ENCODE data around the gene AOX1. TPM values are rescaled to one million over a fixed set of nuclear protein-coding genes. Genes with fewer than 3 reads are reported as not detected.

The AOX1 gene
- total and polyA plus RNA-seq, 2 of the 8 experiments (the other 6 are each of a cell fraction or from before 2014, with no cell fraction given) = 5.6 to 8.3 TPM

DNA sequence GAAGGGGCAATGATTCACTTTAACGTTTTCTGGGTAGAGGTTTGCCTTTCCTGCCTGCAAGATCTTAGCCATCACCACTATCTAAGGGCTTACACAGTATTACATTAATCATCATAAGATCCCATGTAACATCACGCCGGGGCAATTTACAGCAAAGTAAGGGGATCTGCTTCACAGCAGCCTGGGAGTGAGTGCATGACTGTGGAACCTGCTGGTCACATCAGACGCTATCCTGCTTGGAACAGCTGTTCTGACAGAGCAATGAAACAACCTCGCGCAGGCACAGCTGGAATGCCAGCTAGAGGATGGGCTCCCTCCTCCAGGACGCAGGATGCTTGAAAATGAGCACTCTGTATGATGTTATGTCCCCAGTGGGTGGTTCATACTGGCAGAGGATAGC, 89.0 kb downstream of the AOX1 start:
- H3K4me3 ChIP-seq (ENCODE audit: extremely low read depth in 1 of 4, insufficient read depth in 2 of 4, low read depth in 3 of 4, low read length in 4 of 4) = no peak overlapping the region
- H3K79me1 ChIP-seq (ENCODE audit: low read depth, low read length) = no peaks in the 10 kb centered on the region
- no peak overlapping the region for H2AK5ac ChIP-seq (ENCODE audit: low read depth, low read length)
- H3K56ac ChIP-seq (replicated peaks; ENCODE audit: insufficient read length, low read depth, low read length) = no peak overlapping the region
- WGBS, 2 experiments (ENCODE audit: extremely low coverage in 1 of 2, insufficient coverage in 1 of 2, insufficient read length in 1 of 2, insufficient replicate concordance in 2 of 2, low coverage in 1 of 2, low lambda C conversion rate in 2 of 2, missing lambda C conversion rate in 1 of 2) = 81% methylated on average over 7 of the region's 7 CpGs; no CpG with 5 or more reads in 1 of the 2 experiments
- no peak overlapping the region for H2BK20ac ChIP-seq (ENCODE audit: low read length)
- no peak overlapping the region for H3K18ac ChIP-seq (ENCODE audit: extremely low read depth, low read length)
- no peak overlapping the region for H2BK120ac ChIP-seq (replicated peaks; ENCODE audit: low read depth, low read length)
- H3K4ac ChIP-seq (replicated peaks; ENCODE audit: insufficient read length, low read depth, low read length) = no peak overlapping the region
- no peak overlapping the region for H2BK15ac ChIP-seq (ENCODE audit: low read length)
- H3K4me1 ChIP-seq (replicated peaks in 1 of 4; ENCODE audit: control insufficient read depth in 3 of 4, insufficient read depth in 4 of 4, low read length in 3 of 4) = no peaks in the 10 kb centered on the region
- no peak overlapping the region for H3K23ac ChIP-seq (ENCODE audit: insufficient read length)
- DNase-seq (ENCODE audit: low read depth in 1 of 2, low spot score in 2 of 2) (no peak), FAIRE-seq (no peak)
- H3K27ac ChIP-seq (ENCODE audit: low read depth, low read length) = no peak overlapping the region
- no peaks in the 10 kb centered on the region for H3K9me3 ChIP-seq (ENCODE audit: insufficient read depth in 2 of 2, low read depth in 1 of 2, low read length in 1 of 2)
- no peak overlapping the region for H3K9ac ChIP-seq (replicated peaks in 1 of 4; ENCODE audit: extremely low read depth in 1 of 4, low read depth in 3 of 4, low read length in 3 of 4)
- no peaks in the 10 kb centered on the region for H3K36me3 ChIP-seq (ENCODE audit: control insufficient read depth in 2 of 4, insufficient read depth in 4 of 4, low read length in 3 of 4)
- no peak overlapping the region for H2BK12ac ChIP-seq (ENCODE audit: low read depth, low read length)
- H4K5ac ChIP-seq (ENCODE audit: insufficient read length, low read depth, low read length) = no peak overlapping the region
- ChIA-PET POLR2A (ENCODE audit: partially characterized antibody) (no interaction called here), CTCF (ENCODE audit: partially characterized antibody) (interaction anchor here (0.7 to 1.5 kb wide), 3 partner anchors 31 to 89 kb away, joined by 3 to 5 read pairs (median 4); partner anchors contain the start of gene AOX1)
- no peak overlapping the region for H2BK5ac ChIP-seq (ENCODE audit: low read depth, low read length)
- H4K8ac ChIP-seq (ENCODE audit: extremely low read depth, insufficient read depth, low read length) = no peak overlapping the region
- no peak overlapping the region for H3K4me2 ChIP-seq (ENCODE audit: insufficient read depth in 1 of 2, low read depth in 2 of 2, low read length in 2 of 2)
- no peak overlapping the region for H4K91ac ChIP-seq (replicated peaks; ENCODE audit: insufficient read length, low read length)
- H3K27me3 ChIP-seq (replicated peaks in 1 of 4; ENCODE audit: control insufficient read depth in 3 of 4, extremely low read depth in 1 of 4, insufficient read depth in 3 of 4, low read length in 3 of 4) = no peaks in the 10 kb centered on the region
- H4K20me1 ChIP-seq (replicated peaks in 1 of 2; ENCODE audit: control insufficient read depth in 1 of 2, insufficient read depth in 2 of 2, low read length in 2 of 2) = no peaks in the 10 kb centered on the region
- H3K23me2 ChIP-seq (ENCODE audit: low read depth, low read length) = no peaks in the 10 kb centered on the region
- H2AFZ ChIP-seq (ENCODE audit: low read length) = no peak overlapping the region
- no peak overlapping the region for H3K14ac ChIP-seq (ENCODE audit: insufficient read length)
- H3K79me2 ChIP-seq (ENCODE audit: control insufficient read depth in 1 of 2, insufficient read depth in 2 of 2, low read length in 2 of 2) = no peaks in the 10 kb centered on the region
- TF ChIP-seq BCL11A (IDR thresholded peaks at IDR 0.05; ENCODE audit: low read depth in 2 of 2, low read length in 2 of 2) (no peak), EGR1 (IDR thresholded peaks at IDR 0.05; ENCODE audit: borderline replicate concordance, low read depth, low read length) (no peak), CHD1 (IDR thresholded peaks at IDR 0.05; ENCODE audit: low read depth, low read length) (no peak)
